ENCODE measurements around the gene PTPN21.
A peak's percentile ranks its signal among the peaks of the same experiment; 100 is the strongest.

Gene PTPN21

DNA sequence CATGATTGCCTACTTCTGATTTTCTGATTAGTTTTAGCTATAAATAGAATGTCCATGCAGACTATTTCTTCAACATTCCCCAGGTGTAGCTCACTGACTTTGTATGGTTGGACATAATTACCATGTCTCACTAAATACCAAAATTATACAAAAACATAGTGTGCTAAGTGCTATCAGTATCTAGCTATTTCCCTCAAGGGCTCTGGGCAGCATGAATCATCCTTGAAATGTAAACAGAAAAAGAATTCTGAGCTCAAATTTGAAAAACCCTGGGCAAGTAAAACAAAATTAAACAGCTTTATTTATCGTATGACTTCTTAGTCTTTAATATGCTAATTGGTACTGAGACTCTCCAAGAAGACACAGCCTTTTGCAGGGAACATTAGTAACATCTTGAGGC lies 86.4 kb downstream of the PTPN21 start:
- no peak for DNase-seq (ENCODE audit: low spot score)

GRCh38 chr14:88463318-88463717 lies 91.5 kb downstream of the PTPN21 start:
- no peak for DNase-seq (ENCODE audit: low spot score)

- DNase-seq (ENCODE audit: low spot score) = no peak
Observed at GRCh38 chr14:88454886-88455285, 99.9 kb downstream of the PTPN21 start.

GRCh38 chr14:88452231-88452630 lies 102.6 kb downstream of the PTPN21 start:
- no peak for DNase-seq (ENCODE audit: low spot score)

GRCh38 chr14:88439088-88439487 lies 115.7 kb downstream of the PTPN21 start:
- DNase-seq (ENCODE audit: low spot score) = no peak

DNA sequence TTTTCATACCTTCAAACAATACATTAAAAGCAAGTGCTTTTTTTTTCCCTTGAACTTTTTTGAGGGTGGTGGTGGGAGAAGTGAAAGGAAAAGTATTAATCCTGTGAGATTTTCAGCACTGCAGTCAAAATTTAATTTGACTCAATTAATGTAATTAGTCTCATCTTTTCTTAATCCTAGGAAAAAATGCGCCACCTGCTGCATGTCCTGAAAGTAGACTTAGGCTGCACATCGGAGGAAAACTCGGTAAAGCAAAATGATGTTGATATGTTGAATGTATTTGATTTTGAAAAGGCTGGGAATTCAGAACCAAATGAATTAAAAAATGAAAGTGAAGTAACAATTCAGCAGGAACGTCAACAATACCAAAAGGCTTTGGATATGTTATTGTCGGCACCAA lies 117.1 kb downstream of the PTPN21 start:
- no peak for DNase-seq (ENCODE audit: low spot score)

- no peak for DNase-seq (ENCODE audit: low spot score)
Observed at GRCh38 chr14:88430976-88431375, 123.8 kb downstream of the PTPN21 start.

DNA sequence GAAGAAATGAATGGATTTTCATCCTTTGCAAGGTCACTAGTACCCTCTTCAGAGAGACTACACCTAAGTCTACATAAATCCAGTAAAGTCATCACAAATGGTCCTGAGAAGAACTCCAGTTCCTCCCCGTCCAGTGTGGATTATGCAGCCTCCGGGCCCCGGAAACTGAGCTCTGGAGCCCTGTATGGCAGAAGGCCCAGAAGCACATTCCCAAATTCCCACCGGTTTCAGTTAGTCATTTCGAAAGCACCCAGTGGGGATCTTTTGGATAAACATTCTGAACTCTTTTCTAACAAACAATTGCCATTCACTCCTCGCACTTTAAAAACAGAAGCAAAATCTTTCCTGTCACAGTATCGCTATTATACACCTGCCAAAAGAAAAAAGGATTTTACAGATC lies 128.5 kb downstream of the PTPN21 start:
- no peak for DNase-seq (ENCODE audit: low spot score)

- DNase-seq (ENCODE audit: low spot score) = no peak
Observed at GRCh38 chr14:88424573-88424972, 130.2 kb downstream of the PTPN21 start.

DNA sequence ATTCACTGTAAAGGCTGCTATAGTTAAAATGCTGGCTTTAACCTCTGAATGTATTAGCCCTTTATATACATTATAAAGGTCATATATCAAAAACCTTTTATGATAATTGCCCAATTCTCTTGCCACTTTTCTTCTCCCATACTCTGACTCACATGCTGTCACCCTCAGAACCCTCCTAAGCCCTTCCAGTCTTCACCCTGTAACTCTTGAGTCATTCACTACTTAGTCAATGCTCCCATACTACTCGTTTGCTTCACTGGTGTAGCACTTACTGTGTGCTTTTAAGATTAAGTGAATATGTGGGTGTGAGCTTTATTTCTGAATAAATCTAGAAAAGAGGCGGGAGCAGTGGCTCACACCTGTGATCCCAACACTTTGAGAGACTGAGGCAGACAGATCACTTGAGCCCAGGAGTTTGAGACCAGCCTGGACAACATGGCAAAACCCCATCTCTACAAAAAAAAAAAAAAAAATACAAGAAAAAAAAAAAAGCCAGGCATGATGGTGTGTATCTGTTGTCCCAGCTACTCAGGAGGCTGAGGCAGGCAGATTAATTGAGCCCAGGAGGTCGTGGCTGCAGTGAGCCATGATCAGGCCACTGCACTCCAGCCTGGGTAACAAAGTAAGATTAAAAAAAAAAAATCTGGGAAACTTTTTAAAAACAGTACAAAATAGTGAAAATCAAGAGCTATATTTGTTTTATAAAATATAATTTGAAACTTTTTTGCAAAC lies 131.7 kb downstream of the PTPN21 start:
- peak; percentile 92 for DNase-seq (ENCODE audit: low spot score)

GRCh38 chr14:88422047-88422446 lies 132.8 kb downstream of the PTPN21 start:
- DNase-seq (ENCODE audit: low spot score) = no peak

DNA sequence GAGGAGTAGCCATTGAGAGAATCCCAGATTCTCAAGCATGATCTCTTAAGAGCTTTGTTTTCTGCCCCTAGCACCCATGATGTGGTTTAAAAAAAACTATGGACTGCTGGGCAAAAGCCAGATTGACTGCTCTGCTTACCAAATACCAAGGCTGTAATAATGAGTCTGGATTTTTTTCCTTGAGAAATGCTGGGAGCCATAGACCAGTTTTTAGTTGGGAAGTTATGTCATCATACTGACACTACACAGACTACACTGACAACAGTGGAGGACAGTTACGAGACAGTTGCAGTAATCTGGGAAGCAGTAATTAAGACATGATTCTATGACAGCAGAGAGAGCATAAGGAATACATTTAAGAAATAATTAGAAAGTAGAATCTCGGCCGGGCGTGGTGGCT lies 133.5 kb downstream of the PTPN21 start:
- no peak for DNase-seq (ENCODE audit: low spot score)

DNA sequence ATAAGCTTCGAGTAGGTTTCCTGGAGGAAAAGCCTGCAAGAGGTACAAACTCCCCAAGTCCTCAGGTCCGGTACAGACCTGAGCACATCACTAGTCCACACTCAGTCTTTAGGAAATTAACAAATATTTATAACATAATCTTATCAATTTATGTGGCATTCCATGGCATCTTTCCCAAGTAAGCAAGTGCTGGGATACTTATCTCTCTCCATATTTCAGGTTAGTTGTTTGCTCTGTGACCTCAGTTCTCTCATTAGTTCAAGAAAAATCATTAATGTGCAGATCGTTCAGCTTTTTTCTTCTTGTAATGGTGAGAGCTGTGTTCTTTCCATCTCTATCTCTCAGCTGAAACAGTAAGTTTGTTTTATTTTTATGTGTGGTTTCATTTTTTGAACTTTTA lies 134.6 kb downstream of the PTPN21 start:
- DNase-seq (ENCODE audit: low spot score) = no peak

DNA sequence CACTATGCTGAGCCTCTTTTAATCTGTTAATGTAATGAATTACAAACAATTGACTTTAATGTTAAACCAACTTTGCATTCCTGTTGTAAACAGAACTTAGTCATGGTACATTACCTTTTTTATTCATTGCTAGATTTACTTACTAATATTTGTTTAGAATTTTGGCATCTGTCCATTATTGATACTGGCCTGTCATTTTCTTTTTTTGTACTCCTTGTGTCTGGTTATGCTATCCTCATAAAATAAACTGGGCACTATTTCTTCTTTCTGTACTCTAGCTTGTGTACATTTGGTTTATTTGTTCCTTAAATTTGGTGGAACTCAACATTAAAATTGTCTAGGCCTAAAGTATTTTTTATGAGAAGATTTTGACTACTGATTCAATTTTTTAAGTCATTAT lies 137.2 kb downstream of the PTPN21 start:
- DNase-seq (ENCODE audit: low spot score) = no peak

All from RKO (cell line).